AG08395 (cell line): ENCODE measurements around the gene FERMT2.

Experiments
- DNase-seq: peaks from one replicate; pipeline ENCODE4 v3.0.0; 2012; ENCODE audit warnings: mixed read lengths, low spot score

Gene FERMT2

GRCh38 chr14:52863334-52863700 is 87.5 kb downstream of the FERMT2 start:
- no peak for DNase-seq

- peak; percentile 40 for DNase-seq
Measured at GRCh38 chr14:52862632-52863333, 88.1 kb downstream of the FERMT2 start.

GRCh38 chr14:52861403-52861802 is 89.4 kb downstream of the FERMT2 start:
- no peak for DNase-seq

GRCh38 chr14:52860910-52861309 is 89.9 kb downstream of the FERMT2 start:
- no peak for DNase-seq

GRCh38 chr14:52860209-52860608 is 90.6 kb downstream of the FERMT2 start:
- DNase-seq = no peak

- DNase-seq = no peak
Measured at GRCh38 chr14:52856139-52856538, 94.7 kb downstream of the FERMT2 start.

GRCh38 chr14:52853522-52853854 is 97.4 kb downstream of the FERMT2 start:
- no peak for DNase-seq

GRCh38 chr14:52852810-52853521 is 97.9 kb downstream of the FERMT2 start:
- no peak for DNase-seq

- DNase-seq = no peak
Measured at GRCh38 chr14:52850451-52850909, 100.4 kb downstream of the FERMT2 start.

GRCh38 chr14:52848626-52849025 is 102.2 kb downstream of the FERMT2 start:
- DNase-seq = peak; percentile 20

- no peak for DNase-seq
Measured at GRCh38 chr14:52846591-52846990, 104.3 kb downstream of the FERMT2 start.

- DNase-seq = no peak
Measured at GRCh38 chr14:52845081-52845480, 105.8 kb downstream of the FERMT2 start.

- DNase-seq = no peak
Measured at GRCh38 chr14:52844262-52845060, 106.4 kb downstream of the FERMT2 start.

- DNase-seq = peak; percentile 76
Measured at GRCh38 chr14:52840877-52841276, 110.0 kb downstream of the FERMT2 start.

- DNase-seq = no peak
Measured at GRCh38 chr14:52837451-52837850, 113.4 kb downstream of the FERMT2 start.

- DNase-seq = no peak
Measured at GRCh38 chr14:52836063-52836462, 114.8 kb downstream of the FERMT2 start.

GRCh38 chr14:52835122-52835903 is 115.5 kb downstream of the FERMT2 start:
- peak; percentile 36 for DNase-seq

- DNase-seq = peak; percentile 33
Measured at GRCh38 chr14:52834440-52834842, 116.4 kb downstream of the FERMT2 start.

- no peak for DNase-seq
Measured at GRCh38 chr14:52833891-52834290, 117.0 kb downstream of the FERMT2 start.

GRCh38 chr14:52829527-52830185 is 121.2 kb downstream of the FERMT2 start:
- DNase-seq = no peak

- DNase-seq = no peak
Measured at GRCh38 chr14:52827426-52827825, 123.4 kb downstream of the FERMT2 start.

GRCh38 chr14:52825085-52825484 is 125.8 kb downstream of the FERMT2 start:
- DNase-seq = no peak
